Measurements from ENCODE around the gene TYW1.
"Not testable (repeated sequence)": the region's sequence is repeated elsewhere in the genome, so short reads cannot be mapped to it uniquely, and the experiment has no call there.

TYW1 gene

GRCh38 chr7:66964411-66964810 is 32.2 kb upstream of the TYW1 start:
- WGBS, result 90% methylated on average over 4 of the region's 4 CpGs
- no peak overlapping the region for H3K27ac ChIP-seq (ENCODE audit: low read depth, low read length)
- H3K9me3 ChIP-seq (ENCODE audit: insufficient read depth, low read depth, low read length), result no peaks in the 10 kb centered on the region
- H3K9ac ChIP-seq (ENCODE audit: low read depth, low read length), result no peak overlapping the region
- no peaks in the 10 kb centered on the region for H3K4me1 ChIP-seq (ENCODE audit: insufficient read depth, low read length)
- H3K27me3 ChIP-seq (ENCODE audit: insufficient read depth, low read length), result no peaks in the 10 kb centered on the region
- H3K36me3 ChIP-seq (ENCODE audit: insufficient read depth, low read length), result no peaks in the 10 kb centered on the region
- no peak overlapping the region for H3K4me3 ChIP-seq (ENCODE audit: low read length)

GRCh38 chr7:66967029-66967428 is 29.6 kb upstream of the TYW1 start:
- Histone ChIP-seq H3K9ac (ENCODE audit: low read depth, low read length) (no peak overlapping the region), H3K4me3 (ENCODE audit: low read length) (no peak overlapping the region), H3K27ac (ENCODE audit: low read depth, low read length) (no peak overlapping the region), H3K36me3 (ENCODE audit: insufficient read depth, low read length) (no peaks in the 10 kb centered on the region), H3K4me1 (ENCODE audit: insufficient read depth, low read length) (no peaks in the 10 kb centered on the region), H3K9me3 (ENCODE audit: insufficient read depth, low read depth, low read length) (no peaks in the 10 kb centered on the region), H3K27me3 (ENCODE audit: insufficient read depth, low read length) (no peaks in the 10 kb centered on the region)
- 87% methylated on average over 6 of the region's 6 CpGs for WGBS

GRCh38 chr7:66969001-66969400 is 27.6 kb upstream of the TYW1 start:
- not testable (repeated sequence) for H3K36me3 ChIP-seq (ENCODE audit: insufficient read depth, low read length); H3K4me3 ChIP-seq (ENCODE audit: low read length); H3K27ac ChIP-seq (ENCODE audit: low read depth, low read length); H3K9ac ChIP-seq (ENCODE audit: low read depth, low read length); H3K4me1 ChIP-seq (ENCODE audit: insufficient read depth, low read length); H3K27me3 ChIP-seq (ENCODE audit: insufficient read depth, low read length); H3K9me3 ChIP-seq (ENCODE audit: insufficient read depth, low read depth, low read length)
- 95% methylated on average over 5 of the region's 5 CpGs for WGBS

GRCh38 chr7:66970310-66970709 is 26.3 kb upstream of the TYW1 start:
- Histone ChIP-seq H3K27me3 (ENCODE audit: insufficient read depth, low read length) (no peaks in the 10 kb centered on the region), H3K9me3 (ENCODE audit: insufficient read depth, low read depth, low read length) (no peaks in the 10 kb centered on the region), H3K27ac (ENCODE audit: low read depth, low read length) (no peak overlapping the region), H3K36me3 (ENCODE audit: insufficient read depth, low read length) (no peaks in the 10 kb centered on the region), H3K4me1 (ENCODE audit: insufficient read depth, low read length) (no peaks in the 10 kb centered on the region), H3K4me3 (ENCODE audit: low read length) (no peak overlapping the region), H3K9ac (ENCODE audit: low read depth, low read length) (no peak overlapping the region)
- WGBS, result 87% methylated on average over 5 of the region's 5 CpGs

- no peak overlapping the region for H3K4me3 ChIP-seq (ENCODE audit: low read length)
- H3K9ac ChIP-seq (ENCODE audit: low read depth, low read length), result no peak overlapping the region
- H3K27ac ChIP-seq (ENCODE audit: low read depth, low read length), result no peak overlapping the region
- no peaks in the 10 kb centered on the region for H3K27me3 ChIP-seq (ENCODE audit: insufficient read depth, low read length)
- no peaks in the 10 kb centered on the region for H3K4me1 ChIP-seq (ENCODE audit: insufficient read depth, low read length)
- no peaks in the 10 kb centered on the region for H3K9me3 ChIP-seq (ENCODE audit: insufficient read depth, low read depth, low read length)
- 94% methylated on average over 15 of the region's 15 CpGs for WGBS
- no peaks in the 10 kb centered on the region for H3K36me3 ChIP-seq (ENCODE audit: insufficient read depth, low read length)
These were observed 21.5 kb upstream of the TYW1 start for GRCh38 chr7:66974986-66975590.

GRCh38 chr7:66978312-66978711 is 18.3 kb upstream of the TYW1 start:
- not testable (repeated sequence) for H3K9ac ChIP-seq (ENCODE audit: low read depth, low read length); H3K27me3 ChIP-seq (ENCODE audit: insufficient read depth, low read length); H3K4me3 ChIP-seq (ENCODE audit: low read length); H3K4me1 ChIP-seq (ENCODE audit: insufficient read depth, low read length); H3K27ac ChIP-seq (ENCODE audit: low read depth, low read length); H3K36me3 ChIP-seq (ENCODE audit: insufficient read depth, low read length); H3K9me3 ChIP-seq (ENCODE audit: insufficient read depth, low read depth, low read length)
- no CpG with 5 or more reads among the region's 5 CpGs for WGBS

GRCh38 chr7:66979013-66979412 is 17.6 kb upstream of the TYW1 start:
- WGBS, result 89% methylated on average over 2 of the region's 2 CpGs
- not testable (repeated sequence) for H3K9me3 ChIP-seq (ENCODE audit: insufficient read depth, low read depth, low read length); H3K36me3 ChIP-seq (ENCODE audit: insufficient read depth, low read length); H3K4me1 ChIP-seq (ENCODE audit: insufficient read depth, low read length); H3K27ac ChIP-seq (ENCODE audit: low read depth, low read length); H3K27me3 ChIP-seq (ENCODE audit: insufficient read depth, low read length); H3K4me3 ChIP-seq (ENCODE audit: low read length); H3K9ac ChIP-seq (ENCODE audit: low read depth, low read length)

GRCh38 chr7:66980336-66980735 is 16.3 kb upstream of the TYW1 start:
- H3K4me1 ChIP-seq (ENCODE audit: insufficient read depth, low read length); H3K27ac ChIP-seq (ENCODE audit: low read depth, low read length); H3K9ac ChIP-seq (ENCODE audit: low read depth, low read length); H3K27me3 ChIP-seq (ENCODE audit: insufficient read depth, low read length); H3K9me3 ChIP-seq (ENCODE audit: insufficient read depth, low read depth, low read length); H3K36me3 ChIP-seq (ENCODE audit: insufficient read depth, low read length); H3K4me3 ChIP-seq (ENCODE audit: low read length): not testable (repeated sequence)
- WGBS, result 85% methylated on average over 1 of the region's 1 CpG

GRCh38 chr7:66989552-66989951 is 7.1 kb upstream of the TYW1 start:
- peaks cover 39% of the 10 kb centered on the region for H3K36me3 ChIP-seq (ENCODE audit: insufficient read depth, low read length)

GRCh38 chr7:66994051-66994450 is 2.6 kb upstream of the TYW1 start:
- peak overlapping the region; percentile 93; the same call in 1 of the 2 replicates for H3K4me3 ChIP-seq (ENCODE audit: low read length)
- WGBS, result 88% methylated on average over 1 of the region's 5 CpGs
- H3K27me3 ChIP-seq (ENCODE audit: insufficient read depth, low read length); H3K9me3 ChIP-seq (ENCODE audit: insufficient read depth, low read depth, low read length); H3K4me1 ChIP-seq (ENCODE audit: insufficient read depth, low read length); H3K27ac ChIP-seq (ENCODE audit: low read depth, low read length); H3K9ac ChIP-seq (ENCODE audit: low read depth, low read length): not testable (repeated sequence)
- H3K36me3 ChIP-seq (ENCODE audit: insufficient read depth, low read length), result peaks cover 33% of the 10 kb centered on the region

More at GRCh38 chr7:66989552-66989951, 7.1 kb upstream of the TYW1 start:
- not testable (repeated sequence) for H3K4me1 ChIP-seq (ENCODE audit: insufficient read depth, low read length); H3K4me3 ChIP-seq (ENCODE audit: low read length); H3K9ac ChIP-seq (ENCODE audit: low read depth, low read length); H3K27ac ChIP-seq (ENCODE audit: low read depth, low read length); H3K27me3 ChIP-seq (ENCODE audit: insufficient read depth, low read length); H3K9me3 ChIP-seq (ENCODE audit: insufficient read depth, low read depth, low read length)
- no CpG with 5 or more reads among the region's 3 CpGs for WGBS

- H3K4me1 ChIP-seq (ENCODE audit: insufficient read depth, low read length); H3K27me3 ChIP-seq (ENCODE audit: insufficient read depth, low read length); H3K9me3 ChIP-seq (ENCODE audit: insufficient read depth, low read depth, low read length); H3K27ac ChIP-seq (ENCODE audit: low read depth, low read length): not testable (repeated sequence)
- Histone ChIP-seq H3K4me3 (ENCODE audit: low read length) (peak overlapping the region; percentile 93), H3K36me3 (ENCODE audit: insufficient read depth, low read length) (peaks cover 35% of the 10 kb centered on the region), H3K9ac (ENCODE audit: low read depth, low read length) (peak overlapping the region; percentile 81)
- WGBS, result 6% methylated on average over 9 of the region's 9 CpGs
These were observed 2.0 kb upstream of the TYW1 start for GRCh38 chr7:66994691-66995049.

- H3K27ac ChIP-seq (ENCODE audit: low read depth, low read length), result peak within 1 kb of the TSS; percentile 86; the same call in 1 of the 2 replicates
- H3K4me1 ChIP-seq (ENCODE audit: insufficient read depth, low read length); H3K27me3 ChIP-seq (ENCODE audit: insufficient read depth, low read length); H3K9me3 ChIP-seq (ENCODE audit: insufficient read depth, low read depth, low read length): not testable (repeated sequence)
- H3K9ac ChIP-seq (ENCODE audit: low read depth, low read length), result peak within 1 kb of the TSS; percentile 81
- WGBS, result under 1% methylated on average over 59 of the region's 59 CpGs
- peak within 1 kb of the TSS; percentile 96 for H3K4me3 ChIP-seq (ENCODE audit: low read length)
- H3K36me3 ChIP-seq (ENCODE audit: insufficient read depth, low read length), result peaks cover 36% of the 10 kb centered on the region
These were observed 1.4 kb upstream of the TYW1 start, which contains the start of gene SBDS for GRCh38 chr7:66995050-66995776. TSS of gene SBDS (minus strand) at chr7:66995586. CDS start at chr7:66995417, 169 bp downstream.
